Left ventricle myocardium inferior (tissue), 1 donor: ENCODE measurements around the gene PPP1R27. TPM values are rescaled to one million over a fixed set of nuclear protein-coding genes. Genes with fewer than 3 reads are reported as not detected.
A peak's percentile ranks its signal among the peaks of the same experiment; 100 is the strongest.

Source experiments
- DNase-seq: peaks from one replicate; pipeline ENCODE4 v3.0.0-alpha.2; 2020
- H3K27ac ChIP-seq: fragments of 200-600 bp; replicated peaks from 2 replicates; pipeline ENCODE4 v1.8.0; 2021
- H3K27me3 ChIP-seq: fragments of 200-600 bp; 2 replicates; pipeline ENCODE4 v1.8.0; 2021; ENCODE audit warnings: low read depth
- H3K36me3 ChIP-seq: fragments of 200-600 bp; 2 replicates; pipeline ENCODE4 v1.8.0; 2021
- H3K4me1 ChIP-seq: fragments of 200-600 bp; 2 replicates; pipeline ENCODE4 v1.8.0; 2021
- H3K4me3 ChIP-seq: fragments of 200-600 bp; 2 replicates; pipeline ENCODE4 v1.8.0; 2021; ENCODE audit warnings: mild to moderate bottlenecking, moderate library complexity
- H3K9me3 ChIP-seq: fragments of 200-600 bp; replicated peaks from 2 replicates; pipeline ENCODE4 v1.8.0; 2021
- intact Hi-C: fragments of 100-400 bp; cut with micrococcal nuclease; formaldehyde crosslinking; loops from one replicate; pipeline ENCODE4 v1.11.0; 2022
- total RNA-seq: library from RNA; stranded (reverse); fragmentation: NEBNext Ultra II Directional; extraction: Animal tissue kit (Norgen Biotek cat#: 25700); gene quantifications from one replicate; pipeline ENCODE4 v1.2.1, GENCODE V29; 2021
- TF ChIP-seq, protein P1 (sequence below): fragments of 200-600 bp; IDR thresholded peaks from 2 replicates; pipeline ENCODE4 v1.8.0; 2021; ENCODE audit warnings: antibody characterized with exemption, mild to moderate bottlenecking, borderline replicate concordance
- donor health status: DM: no; HTN: yes; CAD: no; lungs with severe emphysema.

PPP1R27 gene
- total RNA-seq, 1 donor from 2014 or later: 0.25 TPM

DNA sequence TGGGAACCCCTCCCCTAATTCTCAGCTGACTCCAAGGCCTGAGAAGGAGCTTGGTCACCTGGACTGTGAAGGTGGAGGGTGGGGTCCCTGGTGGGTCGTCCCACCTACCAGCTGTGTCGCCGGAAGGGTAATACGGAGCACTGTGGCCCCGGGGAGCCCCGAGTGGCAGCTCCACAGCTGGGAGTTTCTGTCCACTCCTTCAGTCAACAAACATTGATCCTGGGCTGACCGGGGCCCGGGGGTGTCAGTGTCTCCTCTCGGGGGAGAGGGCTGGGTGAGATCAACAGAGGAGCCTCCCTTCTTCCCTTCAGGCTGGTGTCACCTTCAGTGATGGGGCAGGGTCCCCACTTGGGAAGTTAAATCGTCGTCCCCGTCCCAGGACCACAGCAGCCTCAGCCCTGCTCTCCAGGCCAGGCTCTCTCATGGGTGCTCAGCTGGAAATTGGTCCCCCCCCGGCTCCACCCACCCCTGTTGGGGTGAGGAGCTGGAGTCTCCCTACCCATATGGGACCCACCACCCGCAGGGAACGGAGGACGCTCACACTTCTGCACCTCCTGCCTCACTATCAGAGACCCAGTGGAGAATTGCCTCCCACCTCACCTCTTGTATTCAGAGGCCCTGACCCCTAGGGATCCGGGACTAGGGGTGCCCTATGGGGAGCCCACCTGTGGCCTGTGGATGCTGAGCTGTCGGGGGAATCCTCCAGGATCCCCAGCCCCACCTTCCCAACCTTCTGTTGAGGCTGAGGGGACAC is 29.0 kb downstream of the PPP1R27 start:
- DNase-seq: no peak
- Histone ChIP-seq H3K9me3 (no peaks in the 10 kb centered on the region), H3K4me1 (peaks cover 17% of the 10 kb centered on the region), H3K27ac (no peak overlapping the region), H3K27me3 (peaks cover 95% of the 10 kb centered on the region), H3K36me3 (no peaks in the 10 kb centered on the region), H3K4me3 (no peak overlapping the region)
- intact Hi-C loops: no loop called here
- TF ChIP-seq, protein P1, sequence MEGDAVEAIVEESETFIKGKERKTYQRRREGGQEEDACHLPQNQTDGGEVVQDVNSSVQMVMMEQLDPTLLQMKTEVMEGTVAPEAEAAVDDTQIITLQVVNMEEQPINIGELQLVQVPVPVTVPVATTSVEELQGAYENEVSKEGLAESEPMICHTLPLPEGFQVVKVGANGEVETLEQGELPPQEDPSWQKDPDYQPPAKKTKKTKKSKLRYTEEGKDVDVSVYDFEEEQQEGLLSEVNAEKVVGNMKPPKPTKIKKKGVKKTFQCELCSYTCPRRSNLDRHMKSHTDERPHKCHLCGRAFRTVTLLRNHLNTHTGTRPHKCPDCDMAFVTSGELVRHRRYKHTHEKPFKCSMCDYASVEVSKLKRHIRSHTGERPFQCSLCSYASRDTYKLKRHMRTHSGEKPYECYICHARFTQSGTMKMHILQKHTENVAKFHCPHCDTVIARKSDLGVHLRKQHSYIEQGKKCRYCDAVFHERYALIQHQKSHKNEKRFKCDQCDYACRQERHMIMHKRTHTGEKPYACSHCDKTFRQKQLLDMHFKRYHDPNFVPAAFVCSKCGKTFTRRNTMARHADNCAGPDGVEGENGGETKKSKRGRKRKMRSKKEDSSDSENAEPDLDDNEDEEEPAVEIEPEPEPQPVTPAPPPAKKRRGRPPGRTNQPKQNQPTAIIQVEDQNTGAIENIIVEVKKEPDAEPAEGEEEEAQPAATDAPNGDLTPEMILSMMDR: no peak

DNA sequence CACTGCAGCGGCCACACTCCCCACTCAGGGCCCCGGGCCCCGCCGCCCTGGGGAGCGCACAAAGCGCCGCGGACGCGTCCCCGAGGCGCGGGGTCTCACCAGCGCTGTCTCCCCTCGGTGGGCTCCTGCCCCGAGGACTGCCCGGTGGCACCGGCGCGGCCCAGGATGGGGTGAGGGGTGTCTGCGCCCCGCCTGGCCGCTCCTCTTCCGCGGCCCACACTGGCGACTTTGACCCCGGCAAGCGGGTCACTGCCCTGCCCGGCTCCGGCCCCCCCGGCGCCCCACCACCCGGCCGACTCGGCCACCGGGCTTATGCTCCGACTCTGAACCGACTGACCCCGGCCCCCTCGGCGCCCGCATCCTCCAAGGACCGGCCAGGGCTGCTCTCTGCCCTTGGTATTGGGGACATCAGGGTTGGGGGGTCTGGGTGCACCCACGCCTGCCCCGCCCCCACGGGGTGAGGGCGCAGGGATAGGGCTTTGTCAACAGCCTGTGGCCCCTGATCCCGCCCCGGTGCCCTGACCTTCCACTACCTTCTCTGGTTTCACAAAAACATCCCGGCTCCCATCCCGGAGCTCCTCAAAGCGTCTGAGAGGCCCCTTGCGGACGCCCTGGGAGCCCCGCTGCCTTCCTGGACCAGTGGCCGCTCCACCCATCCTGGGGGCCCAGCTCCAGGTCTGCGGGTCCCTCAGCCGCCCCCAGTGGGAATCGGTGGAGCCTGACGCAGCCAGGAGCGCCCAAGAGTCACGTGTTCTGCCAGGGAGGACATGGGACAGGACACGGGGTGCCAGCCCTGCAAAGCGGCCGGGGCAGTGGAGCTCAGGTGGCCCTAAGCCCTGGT is 30.1 kb downstream of the PPP1R27 start:
- peak overlapping the region; percentile 38 for H3K4me3 ChIP-seq
- no peak for DNase-seq
- TF ChIP-seq, protein P1: no peak
- no peaks in the 10 kb centered on the region for H3K9me3 ChIP-seq
- intact Hi-C loops: no loop called here
- no peak overlapping the region for H3K27ac ChIP-seq
- H3K4me1 ChIP-seq: peaks cover 17% of the 10 kb centered on the region
- peaks cover 95% of the 10 kb centered on the region for H3K27me3 ChIP-seq
- no peaks in the 10 kb centered on the region for H3K36me3 ChIP-seq

DNA sequence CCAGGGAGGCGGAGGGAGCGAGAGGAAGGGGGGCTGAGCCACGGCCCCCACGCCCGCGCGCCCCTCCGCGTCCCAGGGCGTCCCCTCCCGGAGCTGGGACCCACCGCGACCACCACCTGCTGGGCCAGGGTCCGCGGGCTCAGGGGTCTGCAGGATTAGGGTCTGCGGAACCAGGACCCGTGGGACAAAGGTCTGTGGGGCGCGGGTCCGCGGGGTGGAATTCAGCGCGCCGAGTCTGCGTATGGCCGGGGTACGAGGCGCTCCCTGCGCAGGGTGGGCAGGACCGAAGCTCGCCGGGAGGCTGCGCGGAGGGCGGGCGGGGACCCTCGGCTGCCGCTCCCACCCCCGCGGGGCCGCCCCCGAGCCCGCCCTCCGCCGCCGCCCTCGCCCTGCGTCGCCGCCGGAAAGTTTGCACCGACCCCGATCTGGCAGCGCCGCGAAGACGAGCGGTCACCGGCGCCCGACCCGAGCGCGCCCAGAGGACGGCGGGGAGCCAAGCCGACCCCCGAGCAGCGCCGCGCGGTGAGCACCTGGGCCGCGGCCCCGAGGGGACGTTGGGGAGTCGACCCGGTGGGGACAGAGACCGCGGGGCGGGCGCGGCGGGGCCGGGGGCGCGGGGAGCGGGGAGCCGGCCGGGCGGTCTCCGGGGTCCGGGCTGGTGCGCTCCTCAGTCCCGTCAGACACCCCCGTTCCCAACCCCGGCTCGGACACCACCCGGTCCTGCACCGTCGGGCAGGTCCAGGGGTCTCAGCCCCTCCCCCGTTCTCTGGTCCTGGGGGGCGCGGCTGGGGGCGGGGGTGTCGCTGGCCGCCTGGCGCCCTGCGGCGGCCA is 30.9 kb downstream of the PPP1R27 start, which contains the start of gene GCGR:
GCGR (plus strand) TSS at position 423 of the 831 bp plus-strand sequence. CDS start 4,869 bp downstream, outside the sequence.
- intact Hi-C loops: no loop called here

DNA sequence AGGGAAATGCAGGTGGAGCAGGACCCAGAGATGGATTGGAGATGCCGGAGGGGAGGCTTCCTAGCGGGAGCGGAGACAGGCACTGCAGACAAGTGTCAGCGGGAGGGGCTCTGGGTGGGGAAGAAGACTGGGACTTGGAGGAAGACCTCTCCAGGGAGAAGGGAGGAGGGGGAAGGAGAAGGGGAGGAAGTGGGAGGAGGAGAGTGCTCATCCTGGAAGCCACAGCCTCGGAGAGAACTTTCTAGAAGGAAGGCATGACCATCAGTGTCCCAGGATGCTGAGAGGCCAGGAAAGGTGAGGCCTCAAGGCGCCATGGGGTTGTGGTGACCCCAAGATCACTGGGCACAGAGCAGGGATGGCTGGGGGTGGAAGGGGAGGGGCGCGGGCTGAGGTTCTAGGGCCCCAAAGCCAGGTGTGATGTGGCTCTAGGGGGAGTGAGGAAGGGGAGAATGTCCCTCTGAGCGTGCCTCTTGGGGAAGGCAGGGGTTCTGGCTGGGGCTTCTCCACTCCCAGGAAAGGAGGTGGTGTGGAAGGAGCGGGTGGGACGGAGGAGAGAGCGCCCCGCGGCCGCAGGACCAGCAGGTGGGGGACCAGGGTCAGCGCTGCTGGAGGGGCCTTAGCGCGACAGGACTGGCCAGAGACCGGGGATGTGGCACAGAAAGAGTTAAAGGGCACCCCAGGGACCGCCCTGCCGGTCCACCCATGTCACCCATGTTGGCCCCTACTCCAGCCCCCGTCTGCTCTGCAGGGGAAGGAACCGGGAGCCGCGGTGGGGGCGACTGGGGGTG is 31.8 kb downstream of the PPP1R27 start:
- DNase-seq: no peak
- Histone ChIP-seq H3K27me3 (peaks cover 89% of the 10 kb centered on the region), H3K4me1 (peaks cover 17% of the 10 kb centered on the region), H3K9me3 (no peaks in the 10 kb centered on the region), H3K4me3 (no peak overlapping the region), H3K36me3 (no peaks in the 10 kb centered on the region), H3K27ac (no peak overlapping the region)
- intact Hi-C loops: no loop called here
- TF ChIP-seq, protein P1: no peak

More for the DNA sequence above, 30.9 kb downstream of the PPP1R27 start, which contains the start of gene GCGR:
- no peaks in the 10 kb centered on the region for H3K36me3 ChIP-seq
- H3K27ac ChIP-seq: no peak within 1 kb of the TSS
- H3K4me3 ChIP-seq: peak within 1 kb of the TSS; percentile 38
- peaks cover 17% of the 10 kb centered on the region for H3K4me1 ChIP-seq
- H3K27me3 ChIP-seq: peaks cover 98% of the 10 kb centered on the region
- no peaks in the 10 kb centered on the region for H3K9me3 ChIP-seq
- no peak for DNase-seq
- TF ChIP-seq, protein P1: no peak
